Esophagus (tissue), 2 donors: ENCODE data around the gene MGRN1. TPM values are rescaled to one million over a fixed set of nuclear protein-coding genes. Genes with fewer than 3 reads are reported as not detected.

Experiments used
- H3K27ac ChIP-seq, 2 donors: one replicate each; pipeline ENCODE4 v1.5.1; 2013; ENCODE audit warnings: low read depth in 2 of 2, mild to moderate bottlenecking in 2 of 2, inconsistent platforms in 1 of 2, low read length in 1 of 2, moderate library complexity in 1 of 2
- H3K27me3 ChIP-seq, 2 donors: one replicate each; pipeline ENCODE4 v1.6.1; 2013; ENCODE audit warnings: low read length in 2 of 2, control low read depth in 1 of 2, mild to moderate bottlenecking in 1 of 2; ENCODE audit not compliant: insufficient read depth in 2 of 2, control insufficient read depth in 1 of 2
- H3K36me3 ChIP-seq, 2 donors: one replicate each; pipeline ENCODE4 v1.6.1; 2013; ENCODE audit warnings: low read length in 1 of 2; ENCODE audit not compliant: control insufficient read depth in 2 of 2, insufficient read depth in 2 of 2
- H3K4me1 ChIP-seq, 2 donors: one replicate each; pipeline ENCODE4 v1.6.1; 2013; ENCODE audit warnings: low read length in 1 of 2; ENCODE audit not compliant: control insufficient read depth in 2 of 2, insufficient read depth in 2 of 2
- H3K4me3 ChIP-seq, 2 donors: one replicate each; pipeline ENCODE4 v1.5.1; 2013; ENCODE audit warnings: low read length in 2 of 2, mild to moderate bottlenecking in 2 of 2, low read depth in 1 of 2, moderate library complexity in 1 of 2
- H3K9me3 ChIP-seq, 2 donors: one replicate each; pipeline ENCODE4 v1.6.1; 2013; ENCODE audit warnings: mild to moderate bottlenecking in 2 of 2, low read depth in 1 of 2, low read length in 1 of 2, moderate library complexity in 1 of 2; ENCODE audit not compliant: control insufficient read depth in 2 of 2, insufficient read depth in 1 of 2
- WGBS, 2 donors: extraction: QIAGEN DNeasy Blood & Tissue Kit; methylation state at CpG; one replicate each; pipeline ENCODE4 v1.1.7; 2013; 5-methylcytosine and 5-hydroxymethylcytosine counted together
- polyA plus RNA-seq, 2 donors: library from polyadenylated mRNA; stranded (reverse); fragments of 200-250 nt; gene quantifications; one replicate each; pipeline ENCODE4 v1.2.3, GENCODE V29; 2013
- donor health status: healthy with polysubstance abuse.
- donor health status: Bipolar disorder and iron deficiency.

MGRN1 gene
- polyA plus RNA-seq, 2 donors: 10.9 to 15.1 TPM

DNA sequence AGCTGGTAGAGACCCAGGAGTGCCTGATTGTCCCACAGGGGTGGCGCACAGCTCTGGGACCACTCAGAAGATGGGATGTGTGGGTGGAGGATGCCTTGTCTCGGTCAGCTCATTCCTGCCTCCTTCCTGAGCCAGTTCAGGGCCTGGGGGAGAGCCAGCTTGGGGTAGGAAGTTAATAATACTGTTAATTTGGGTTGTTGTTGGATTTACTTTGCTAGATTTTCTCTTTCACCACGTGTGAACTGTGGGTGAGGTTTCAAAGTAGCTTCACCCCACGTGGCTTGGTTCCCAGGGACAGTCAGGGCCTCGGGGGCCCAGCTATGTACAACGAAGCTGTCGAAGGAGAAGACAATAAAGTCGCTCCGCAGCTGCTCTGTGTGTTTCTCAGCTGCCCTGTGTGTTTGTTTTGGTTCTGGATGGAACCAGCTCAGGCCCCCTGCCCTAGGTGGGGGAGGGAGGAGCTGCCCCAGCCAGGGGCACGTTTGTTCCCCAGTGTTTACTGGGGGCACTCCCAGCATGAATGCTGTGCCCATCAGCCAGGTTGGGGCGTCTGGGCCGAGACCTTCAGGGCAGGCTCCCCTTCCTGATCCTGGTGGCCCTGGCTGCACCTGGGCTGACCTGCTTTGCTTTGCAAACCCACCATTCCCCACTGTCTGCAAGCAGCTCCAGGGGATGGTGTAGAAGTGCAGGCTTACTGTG lies 71.0 kb downstream of the MGRN1 start:
- Histone ChIP-seq H3K27ac (no peak overlapping the region), H3K27me3 (no peaks in the 10 kb centered on the region), H3K4me3 (no peak overlapping the region), H3K4me1 (peaks cover 4 to 11% of the 10 kb centered on the region in 2 donors), H3K9me3 (no peaks in the 10 kb centered on the region), H3K36me3 (peaks cover 2 to 47% of the 10 kb centered on the region in 2 donors)
- WGBS, 2 donors: 48 to 53% methylated on average over 12 of the region's 12 CpGs

DNA sequence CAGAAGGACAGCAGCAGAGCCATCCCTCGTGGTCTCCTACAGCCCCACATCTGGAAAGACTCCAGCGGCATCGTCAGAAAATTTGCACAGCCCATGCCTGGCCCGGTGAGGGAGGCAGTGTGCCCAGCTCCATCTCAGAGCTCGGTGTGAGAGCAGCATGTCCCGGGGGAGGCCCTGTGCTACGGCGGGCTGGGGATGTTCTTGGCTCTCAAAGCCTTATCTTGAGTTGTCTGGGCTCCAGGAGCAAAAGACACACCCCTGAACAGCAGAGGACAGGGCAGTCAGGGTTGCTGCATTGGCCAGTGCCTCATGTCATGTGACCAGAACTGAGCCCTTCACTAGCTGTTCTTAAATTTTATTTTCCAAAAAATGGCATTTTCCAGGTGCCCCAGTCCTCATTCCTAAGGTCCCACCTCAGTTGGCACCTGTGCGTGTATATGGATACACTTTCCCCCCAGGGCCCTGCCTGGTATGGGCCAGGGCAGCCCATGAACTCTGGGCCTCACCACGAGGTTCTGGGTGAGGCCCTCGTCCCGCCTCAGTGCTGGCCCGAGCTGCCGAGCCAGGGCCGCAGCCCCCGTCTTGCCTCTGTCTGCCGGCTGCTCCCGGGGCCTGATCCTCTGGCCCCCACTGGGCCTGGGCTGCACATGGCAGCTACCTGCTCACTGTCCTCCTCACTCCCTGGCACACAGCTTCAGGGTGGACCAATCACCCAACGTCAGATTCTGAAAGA lies 71.7 kb downstream of the MGRN1 start:
- Histone ChIP-seq H3K9me3 (no peaks in the 10 kb centered on the region), H3K27ac (no peak overlapping the region), H3K4me1 (peaks cover 4 to 11% of the 10 kb centered on the region in 2 donors), H3K27me3 (no peaks in the 10 kb centered on the region), H3K36me3 (peaks cover 5 to 53% of the 10 kb centered on the region in 2 donors), H3K4me3 (no peak overlapping the region)
- WGBS, 2 donors: 48 to 64% methylated on average over 19 of the region's 19 CpGs

DNA sequence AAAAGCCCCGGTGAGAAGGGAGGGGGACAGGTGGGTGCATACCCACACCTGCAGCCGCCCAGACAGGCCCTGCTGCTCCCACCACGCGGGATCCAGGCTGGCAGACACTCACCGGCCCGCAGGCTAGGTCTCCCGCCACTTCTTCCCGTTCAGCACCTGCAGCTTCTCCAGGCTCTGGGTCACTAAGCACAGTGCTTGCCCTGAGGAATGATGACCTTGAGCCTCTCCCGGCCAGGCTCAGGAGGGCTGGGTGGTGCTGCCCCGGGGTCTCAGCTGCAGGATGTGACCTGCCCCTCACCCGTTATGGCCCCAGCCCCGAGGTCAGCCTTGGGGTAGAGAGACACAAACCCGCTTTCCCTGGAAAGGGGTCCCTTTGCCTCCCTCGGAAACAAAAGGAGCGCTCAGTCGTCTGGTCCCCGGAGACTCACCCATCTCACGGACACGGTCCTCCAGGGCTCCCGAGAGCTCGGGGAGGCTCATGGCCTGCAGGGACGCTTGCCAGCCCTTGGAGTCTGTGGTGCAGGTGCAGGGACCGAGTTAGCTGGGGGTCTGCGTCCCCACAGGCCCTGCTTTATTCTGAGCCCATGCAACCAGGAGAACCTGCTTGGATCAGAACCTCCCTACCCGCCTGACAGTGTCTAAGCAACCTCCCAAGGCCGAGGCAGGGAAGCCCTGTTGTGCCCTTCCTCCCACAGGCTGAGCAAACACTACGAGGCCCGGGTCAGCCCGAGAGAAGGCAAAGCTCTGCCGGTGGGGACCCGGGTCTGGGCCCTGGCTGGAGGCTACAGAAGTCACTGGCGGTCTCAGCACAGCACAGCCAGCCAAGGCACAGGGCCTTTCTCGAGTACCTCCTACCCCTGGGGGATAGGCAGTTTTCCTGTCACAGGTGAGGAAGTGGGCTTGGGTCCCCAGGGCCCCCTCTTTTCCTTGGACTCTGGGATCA lies 72.5 kb downstream of the MGRN1 start:
- 67 to 75% methylated on average over 32 to 33 of the region's 33 CpGs for WGBS, 2 donors
- Histone ChIP-seq H3K9me3 (no peaks in the 10 kb centered on the region), H3K27me3 (no peaks in the 10 kb centered on the region), H3K27ac (no peak overlapping the region), H3K4me1 (peaks cover 4 to 9% of the 10 kb centered on the region in 2 donors), H3K36me3 (peaks cover 5 to 61% of the 10 kb centered on the region in 2 donors), H3K4me3 (no peak overlapping the region)

GRCh38 chr16:4697848-4698291 lies 73.2 kb downstream of the MGRN1 start:
- Histone ChIP-seq H3K27ac (no peak overlapping the region), H3K9me3 (no peaks in the 10 kb centered on the region), H3K4me1 (peaks cover 2 to 4% of the 10 kb centered on the region in 2 donors), H3K4me3 (no peak overlapping the region), H3K27me3 (no peaks in the 10 kb centered on the region), H3K36me3 (peaks cover 5 to 62% of the 10 kb centered on the region in 2 donors)
- 85 to 90% methylated on average over 7 to 9 of the region's 9 CpGs for WGBS, 2 donors

GRCh38 chr16:4698321-4699045 lies 73.9 kb downstream of the MGRN1 start:
- no peaks in the 10 kb centered on the region for H3K27me3 ChIP-seq
- peaks cover 0 to 4% of the 10 kb centered on the region in 2 donors for H3K4me1 ChIP-seq
- H3K27ac ChIP-seq: no peak overlapping the region
- H3K4me3 ChIP-seq: no peak overlapping the region
- H3K9me3 ChIP-seq: no peaks in the 10 kb centered on the region
- WGBS, 2 donors: 93 to 94% methylated on average over 36 of the region's 36 CpGs
- H3K36me3 ChIP-seq: peaks cover 5 to 62% of the 10 kb centered on the region in 2 donors

DNA sequence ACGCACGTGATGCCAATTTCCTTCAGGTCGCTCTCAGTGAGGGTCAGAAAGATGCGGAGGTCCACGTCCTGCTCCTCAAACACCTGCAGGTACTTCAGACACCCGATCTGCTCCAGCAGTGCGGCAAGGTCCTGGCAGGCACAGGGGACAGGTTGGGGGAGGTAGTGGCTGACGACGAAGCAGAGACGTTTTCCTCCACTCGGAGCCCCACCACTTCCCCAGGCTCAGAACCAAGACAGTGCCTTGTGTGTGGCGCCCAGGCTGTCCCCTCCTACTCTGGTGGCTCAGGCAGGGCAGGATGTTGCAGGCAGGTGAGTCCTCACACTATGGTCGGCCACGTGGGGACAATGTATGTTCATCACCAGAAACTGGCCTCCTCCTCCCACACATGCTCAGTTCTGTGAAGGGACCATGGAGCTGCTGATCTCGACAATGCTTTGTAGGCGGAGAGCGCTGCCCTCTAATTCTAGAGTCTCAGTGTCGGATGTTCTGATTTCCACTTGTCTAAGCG lies 74.5 kb downstream of the MGRN1 start:
- H3K27me3 ChIP-seq: no peaks in the 10 kb centered on the region
- H3K36me3 ChIP-seq: peaks cover 5 to 62% of the 10 kb centered on the region in 2 donors
- H3K9me3 ChIP-seq: no peaks in the 10 kb centered on the region
- 89 to 90% methylated on average over 19 of the region's 19 CpGs for WGBS, 2 donors
- no peak overlapping the region for H3K4me3 ChIP-seq
- H3K27ac ChIP-seq: no peak overlapping the region
- peaks cover 0 to 4% of the 10 kb centered on the region in 2 donors for H3K4me1 ChIP-seq

DNA sequence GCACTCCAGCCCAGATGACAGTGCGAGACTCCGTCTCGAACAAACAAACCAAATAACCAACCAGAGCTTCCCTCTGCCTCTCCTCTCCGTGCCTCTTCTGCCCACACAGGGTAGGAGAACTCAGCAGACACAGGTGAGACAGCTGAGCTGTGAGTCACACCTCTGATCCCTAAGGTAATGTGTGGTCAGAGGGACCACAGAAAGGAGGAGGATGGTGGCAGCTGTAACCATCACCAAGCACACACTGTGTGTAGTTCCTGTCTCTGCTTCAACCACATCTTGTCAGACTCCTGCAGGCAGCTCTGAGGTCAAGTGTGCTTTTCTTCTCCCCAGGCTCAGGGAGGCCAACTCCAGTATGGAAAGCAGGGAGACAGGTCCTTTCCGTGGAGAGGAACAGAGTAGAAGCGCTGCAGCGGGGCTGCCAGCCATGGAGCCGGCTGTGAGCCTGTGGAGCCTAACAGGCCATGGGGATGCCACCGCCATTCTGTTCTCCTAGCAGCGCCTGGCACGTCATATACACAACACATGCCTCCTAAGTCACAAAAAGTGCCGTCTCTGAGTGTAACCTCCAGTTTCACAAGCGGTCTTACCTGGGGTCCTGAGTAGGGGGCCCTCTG lies 75.9 kb downstream of the MGRN1 start:
- H3K36me3 ChIP-seq: peaks cover 5 to 62% of the 10 kb centered on the region in 2 donors

GRCh38 chr16:4700997-4701743 lies 76.5 kb downstream of the MGRN1 start:
- H3K27me3 ChIP-seq: no peaks in the 10 kb centered on the region
- H3K4me3 ChIP-seq: no peak overlapping the region
- H3K27ac ChIP-seq: peak overlapping the region in 1 of 2 donors; percentile 37
- H3K9me3 ChIP-seq: no peaks in the 10 kb centered on the region
- no peaks in the 10 kb centered on the region for H3K4me1 ChIP-seq
- H3K36me3 ChIP-seq: peaks cover 5 to 58% of the 10 kb centered on the region in 2 donors
- WGBS, 2 donors: 72 to 77% methylated on average over 33 of the region's 33 CpGs

More for the DNA sequence above, 75.9 kb downstream of the MGRN1 start:
- Histone ChIP-seq H3K4me1 (no peaks in the 10 kb centered on the region), H3K27me3 (no peaks in the 10 kb centered on the region), H3K27ac (no peak overlapping the region), H3K4me3 (no peak overlapping the region), H3K9me3 (no peaks in the 10 kb centered on the region)
- 87 to 91% methylated on average over 13 of the region's 13 CpGs for WGBS, 2 donors
